SK-N-SH treated with all-trans-retinoic acid at 6 μM for 48 hours (cell line): ENCODE data around the gene CMTM7.

Source experiments
- ATAC-seq: fragments of 200-7000 bp; cut with Tn5 transposase; 3 replicates; pipeline ENCODE4 v1.9.1; 2020; ENCODE audit warnings: mild to moderate bottlenecking, moderate library complexity
- ARNTL ChIP-seq: fragments of 450-650 bp; formaldehyde crosslinking; IDR thresholded peaks from 2 replicates; pipeline ENCODE4 v1.5.0; 2020; ENCODE audit warnings: low read depth, mild to moderate bottlenecking, moderate library complexity, borderline replicate concordance
- BACH2 ChIP-seq: fragments of 250-450 bp; sonication (Bioruptor Pico); IDR thresholded peaks from 2 replicates; pipeline ENCODE4 v1.9.0; 2021; ENCODE audit warnings: mild to moderate bottlenecking, borderline replicate concordance
- CSDC2 ChIP-seq: fragments of 250-450 bp; sonication (Bioruptor Pico); IDR thresholded peaks from 2 replicates; pipeline ENCODE4 v1.5.0; 2020; ENCODE audit warnings: mild to moderate bottlenecking, moderate library complexity
- CSRNP3 ChIP-seq: fragments of 250-450 bp; sonication (Bioruptor Pico); IDR thresholded peaks from 2 replicates; pipeline ENCODE4 v1.5.1; 2021; ENCODE audit warnings: mild to moderate bottlenecking, moderate library complexity
- ESRRG ChIP-seq: fragments of 250-450 bp; sonication (Bioruptor Pico); IDR thresholded peaks from 2 replicates; pipeline ENCODE4 v1.6.1; 2021; ENCODE audit warnings: mild to moderate bottlenecking
- ISL1 ChIP-seq: fragments of 250-450 bp; sonication (Bioruptor Pico); IDR thresholded peaks from 2 replicates; pipeline ENCODE4 v2.1.2; 2022; ENCODE audit warnings: mild to moderate bottlenecking, moderate library complexity
- POU6F1 ChIP-seq: fragments of 250-450 bp; sonication (Bioruptor Pico); IDR thresholded peaks from 2 replicates; pipeline ENCODE4 v1.8.0; 2021; ENCODE audit warnings: low read depth, mild to moderate bottlenecking, moderate library complexity, borderline replicate concordance
- PPARA ChIP-seq: fragments of 250-450 bp; sonication (Bioruptor Pico); IDR thresholded peaks from 2 replicates; pipeline ENCODE4 v1.5.0; 2020; ENCODE audit warnings: mild to moderate bottlenecking, borderline replicate concordance
- RARB ChIP-seq: fragments of 250-450 bp; sonication (Bioruptor Pico); IDR thresholded peaks from 2 replicates; pipeline ENCODE4 v1.8.0; 2021; ENCODE audit warnings: mild to moderate bottlenecking, moderate library complexity
- SNAI2 ChIP-seq: fragments of 250-450 bp; sonication (Bioruptor Pico); IDR thresholded peaks from 2 replicates; pipeline ENCODE4 v1.5.0; 2020; ENCODE audit warnings: mild to moderate bottlenecking, moderate library complexity
- TCF4 ChIP-seq: fragments of 250-450 bp; sonication (Bioruptor Pico); IDR thresholded peaks from 2 replicates; pipeline ENCODE4 v1.8.0; 2021; ENCODE audit warnings: mild to moderate bottlenecking, moderate library complexity, borderline replicate concordance
- TOX ChIP-seq: fragments of 250-450 bp; sonication (Bioruptor Pico); IDR thresholded peaks from 2 replicates; pipeline ENCODE4 v1.8.0; 2021; ENCODE audit warnings: mild to moderate bottlenecking, moderate library complexity, borderline replicate concordance
- TSHZ2 ChIP-seq: fragments of 250-450 bp; sonication (Bioruptor Pico); IDR thresholded peaks from 2 replicates; pipeline ENCODE4 v1.5.0; 2020; ENCODE audit warnings: mild to moderate bottlenecking, moderate library complexity
- ZFP3 ChIP-seq: fragments of 250-450 bp; sonication (Bioruptor Pico); IDR thresholded peaks from 2 replicates; pipeline ENCODE4 v1.5.0; 2020; ENCODE audit warnings: mild to moderate bottlenecking, moderate library complexity
- ZFP30 ChIP-seq: fragments of 450-650 bp; formaldehyde crosslinking; IDR thresholded peaks from 2 replicates; pipeline ENCODE4 v1.5.0; 2022; ENCODE audit warnings: mild to moderate bottlenecking, moderate library complexity
- ZNF70 ChIP-seq: fragments of 450-650 bp; formaldehyde crosslinking; IDR thresholded peaks from 2 replicates; pipeline ENCODE4 v1.5.0; 2020; ENCODE audit warnings: mild to moderate bottlenecking, moderate library complexity
- ZNF8 ChIP-seq: fragments of 450-650 bp; formaldehyde crosslinking; IDR thresholded peaks from 2 replicates; pipeline ENCODE4 v1.5.0; 2020; ENCODE audit warnings: mild to moderate bottlenecking, moderate library complexity
- TF ChIP-seq, protein P1 (sequence below): fragments of 250-450 bp; sonication (Bioruptor Pico); IDR thresholded peaks from 2 replicates; pipeline ENCODE4 v1.5.1; 2020; ENCODE audit warnings: low read depth, mild to moderate bottlenecking, moderate library complexity
- TF ChIP-seq, protein P2 (sequence below): fragments of 250-450 bp; sonication (Bioruptor Pico); IDR thresholded peaks from 2 replicates; pipeline ENCODE4 v1.8.0; 2020; ENCODE audit warnings: mild to moderate bottlenecking, moderate library complexity, borderline replicate concordance

The CMTM7 gene

GRCh38 chr3:32414522-32415202, 23.0 kb downstream of the CMTM7 start:
- peak; percentile 40; the same call in 2 of the 3 replicates for ATAC-seq
- TF ChIP-seq ISL1 (no peak), PPARA (CRISPR knock-in tag) (no peak), BACH2 (CRISPR knock-in tag) (no peak), ESRRG (CRISPR knock-in tag) (no peak), ZFP30 (no peak), SNAI2 (CRISPR knock-in tag) (no peak), ARNTL (no peak), RARB (CRISPR knock-in tag) (no peak), TOX (CRISPR knock-in tag) (no peak)
- TF ChIP-seq, all 23 proteins: peak for 0

DNA sequence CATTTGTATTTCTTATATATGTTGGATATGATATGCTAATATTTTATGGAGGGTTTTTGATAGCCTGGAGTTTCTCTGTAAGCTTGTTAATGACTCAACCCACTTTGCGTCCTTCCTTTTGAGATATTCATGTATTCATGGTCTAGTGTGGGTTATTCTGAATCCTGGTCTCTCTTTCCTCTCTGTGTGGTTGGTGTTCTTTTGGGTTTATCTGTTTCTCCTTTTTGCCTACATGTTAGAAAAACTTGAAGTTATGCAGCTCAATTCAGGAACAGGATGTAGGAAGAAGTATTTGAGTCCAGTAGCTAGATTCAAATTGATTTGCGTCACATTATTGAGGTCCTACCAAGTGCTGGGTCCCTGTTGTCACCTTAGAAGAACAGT, 28.1 kb downstream of the CMTM7 start:
- no peak for ATAC-seq
- no peak for TF ChIP-seq ARNTL
- TF ChIP-seq ZNF70 (CRISPR knock-in tag), result no peak
- no peak for TF ChIP-seq ISL1
- no peak for TF ChIP-seq TOX (CRISPR knock-in tag)
- TF ChIP-seq ZFP30, result no peak
- TF ChIP-seq CSDC2 (CRISPR knock-in tag), result no peak
- TF ChIP-seq PPARA (CRISPR knock-in tag), result no peak
- TF ChIP-seq POU6F1 (CRISPR knock-in tag), result no peak
- TF ChIP-seq BACH2 (CRISPR knock-in tag), result no peak
- no peak for TF ChIP-seq ZFP3
- TF ChIP-seq TCF4 (CRISPR knock-in tag), result no peak
- no peak for TF ChIP-seq ESRRG (CRISPR knock-in tag)
- TF ChIP-seq, protein P1, sequence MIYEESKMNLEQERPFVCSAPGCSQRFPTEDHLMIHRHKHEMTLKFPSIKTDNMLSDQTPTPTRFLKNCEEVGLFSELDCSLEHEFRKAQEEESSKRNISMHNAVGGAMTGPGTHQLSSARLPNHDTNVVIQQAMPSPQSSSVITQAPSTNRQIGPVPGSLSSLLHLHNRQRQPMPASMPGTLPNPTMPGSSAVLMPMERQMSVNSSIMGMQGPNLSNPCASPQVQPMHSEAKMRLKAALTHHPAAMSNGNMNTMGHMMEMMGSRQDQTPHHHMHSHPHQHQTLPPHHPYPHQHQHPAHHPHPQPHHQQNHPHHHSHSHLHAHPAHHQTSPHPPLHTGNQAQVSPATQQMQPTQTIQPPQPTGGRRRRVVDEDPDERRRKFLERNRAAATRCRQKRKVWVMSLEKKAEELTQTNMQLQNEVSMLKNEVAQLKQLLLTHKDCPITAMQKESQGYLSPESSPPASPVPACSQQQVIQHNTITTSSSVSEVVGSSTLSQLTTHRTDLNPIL (CRISPR knock-in tag), result no peak
- no peak for TF ChIP-seq ZNF8 (CRISPR knock-in tag)
- TF ChIP-seq, protein P2, sequence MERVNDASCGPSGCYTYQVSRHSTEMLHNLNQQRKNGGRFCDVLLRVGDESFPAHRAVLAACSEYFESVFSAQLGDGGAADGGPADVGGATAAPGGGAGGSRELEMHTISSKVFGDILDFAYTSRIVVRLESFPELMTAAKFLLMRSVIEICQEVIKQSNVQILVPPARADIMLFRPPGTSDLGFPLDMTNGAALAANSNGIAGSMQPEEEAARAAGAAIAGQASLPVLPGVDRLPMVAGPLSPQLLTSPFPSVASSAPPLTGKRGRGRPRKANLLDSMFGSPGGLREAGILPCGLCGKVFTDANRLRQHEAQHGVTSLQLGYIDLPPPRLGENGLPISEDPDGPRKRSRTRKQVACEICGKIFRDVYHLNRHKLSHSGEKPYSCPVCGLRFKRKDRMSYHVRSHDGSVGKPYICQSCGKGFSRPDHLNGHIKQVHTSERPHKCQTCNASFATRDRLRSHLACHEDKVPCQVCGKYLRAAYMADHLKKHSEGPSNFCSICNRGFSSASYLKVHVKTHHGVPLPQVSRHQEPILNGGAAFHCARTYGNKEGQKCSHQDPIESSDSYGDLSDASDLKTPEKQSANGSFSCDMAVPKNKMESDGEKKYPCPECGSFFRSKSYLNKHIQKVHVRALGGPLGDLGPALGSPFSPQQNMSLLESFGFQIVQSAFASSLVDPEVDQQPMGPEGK, result no peak

DNA sequence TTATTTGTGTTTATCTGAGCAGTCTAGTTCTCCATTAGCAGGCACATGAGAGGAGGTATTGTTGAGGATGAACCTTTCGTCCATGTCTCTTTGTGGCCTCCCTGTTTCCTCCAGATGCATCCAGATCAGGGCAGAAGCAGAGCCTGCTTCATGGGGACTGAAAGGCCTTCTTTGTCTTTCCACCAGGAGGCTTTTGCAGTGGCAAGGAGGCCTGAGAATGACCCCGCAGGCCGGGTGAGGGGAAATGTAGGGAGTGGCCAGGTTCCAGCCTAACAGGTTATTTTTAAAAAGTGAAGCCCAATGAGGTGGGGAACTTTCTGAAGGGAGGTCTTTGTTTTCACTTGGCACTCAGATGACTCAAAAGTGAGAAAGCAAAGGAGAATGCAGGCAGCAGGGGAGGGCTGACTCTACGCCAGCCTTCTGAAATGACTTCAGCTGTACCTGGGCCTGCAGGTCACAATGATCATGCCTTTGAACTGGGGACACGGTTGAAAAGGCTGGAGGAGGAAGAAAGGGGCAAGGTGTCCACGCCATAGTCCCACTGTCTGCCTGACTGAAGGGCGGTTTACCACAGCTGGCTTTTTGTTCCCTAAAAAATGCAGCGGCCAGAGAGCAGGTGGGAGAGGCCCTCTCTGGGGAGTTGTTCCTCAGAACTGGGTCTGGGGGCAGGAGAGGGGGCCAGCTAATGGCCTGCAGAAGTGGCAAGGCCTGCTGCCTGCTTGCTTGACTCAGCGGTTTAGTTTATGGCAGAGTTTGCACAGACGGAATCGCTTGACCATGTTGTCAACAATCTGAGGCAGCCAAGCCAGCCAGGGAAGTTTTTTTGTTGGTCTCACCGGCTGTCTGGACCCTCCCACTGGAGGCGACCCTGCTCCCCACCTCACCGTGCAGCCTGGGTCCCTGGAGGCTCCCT, 28.7 kb downstream of the CMTM7 start:
- ATAC-seq, result peak; percentile 58
- TF ChIP-seq POU6F1 (CRISPR knock-in tag) (no peak), ZFP3 (0 out of 2 replicates have a peak, but pooled peaks have one; percentile 30), TSHZ2 (CRISPR knock-in tag) (no peak), BACH2 (CRISPR knock-in tag) (no peak), CSRNP3 (CRISPR knock-in tag) (no peak)
- TF ChIP-seq, protein P1 (CRISPR knock-in tag), result no peak
